GM12878 (cell line): ENCODE data around the gene OAS1.

Experiments used
- POLR2A ChIP-seq: IDR thresholded peaks from 2 replicates; pipeline ENCODE4 v1.6.1; 2011; ENCODE audit warnings: low read depth, mild to moderate bottlenecking, low read length
- POLR2AphosphoS2 ChIP-seq: IDR thresholded peaks from 2 replicates; pipeline ENCODE4 v1.6.1; 2011; ENCODE audit warnings: low read depth, mild to moderate bottlenecking, low read length, improper control_type of control experiment, moderate library complexity

DNA sequence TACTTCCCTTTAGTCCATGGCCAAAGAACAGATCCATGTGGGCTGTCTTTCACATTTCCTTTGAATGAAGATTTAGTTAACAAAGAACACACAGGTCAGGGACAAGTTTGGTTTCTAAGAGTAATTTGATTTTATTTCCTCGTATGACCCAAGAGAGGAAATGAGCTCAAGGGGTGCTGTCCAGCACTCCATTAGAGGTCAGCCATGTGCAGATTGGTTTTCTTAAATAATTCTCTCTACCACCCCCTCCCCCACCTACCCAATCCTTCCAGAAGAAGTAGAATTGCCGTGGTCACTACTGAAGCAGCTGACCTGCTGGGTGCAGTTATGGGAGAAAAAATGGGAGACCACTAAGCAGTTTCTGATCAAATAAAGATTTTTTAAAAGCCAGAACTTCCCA is 13.9 kb upstream of the OAS1 start:
- TF ChIP-seq POLR2A: no peak
- no peak for TF ChIP-seq POLR2AphosphoS2
